Vagina (tissue), 2 donors: Measurements from ENCODE around the gene SYNDIG1.

Experiments used
- CTCF ChIP-seq, 3 experiments: fragments of 450-650 bp in 2 of 3; fragments of 200-600 bp in 1 of 3; sonication (generic) in 1 of 3; IDR thresholded peaks; one replicate each; pipeline ENCODE4 v1.5.1; 2017 to 2019; ENCODE audit warnings: antibody characterized with exemption in 3 of 3, mild to moderate bottlenecking in 2 of 3, moderate library complexity in 2 of 3
- POLR2A ChIP-seq, 2 donors: fragments of 450-650 bp; IDR thresholded peaks; one replicate each; pipeline ENCODE4 v1.6.1; 2017; ENCODE audit warnings: antibody characterized with exemption in 2 of 2, mild to moderate bottlenecking in 2 of 2, moderate library complexity in 2 of 2
- POLR2AphosphoS5 ChIP-seq, 2 donors: sonication (generic); formaldehyde crosslinking; IDR thresholded peaks; one replicate each; pipeline ENCODE4 v1.9.0; 2017; ENCODE audit warnings: antibody characterized with exemption in 2 of 2, mild to moderate bottlenecking in 2 of 2, low read depth in 1 of 2; ENCODE audit not compliant: insufficient read depth in 1 of 2

- TF ChIP-seq POLR2A (IDR thresholded peaks at IDR 0.05) (no peak), CTCF (IDR thresholded peaks at IDR 0.05) (no peak), POLR2AphosphoS5 (IDR thresholded peaks at IDR 0.05; ENCODE audit: insufficient read depth in 1 of 2, low read depth in 1 of 2) (no peak)
These were observed 188.6 kb downstream of the SYNDIG1 start for GRCh38 chr20:24657878-24658620.
